Measurements from ENCODE around the gene PIGH.

GRCh38 chr14:67584978-67585377 lies 15.1 kb downstream of the PIGH start:
- no peak for TF ChIP-seq EHMT2 (IDR thresholded peaks at IDR 0.05; ENCODE audit: borderline replicate concordance, low read depth, low read length)
- no peak for TF ChIP-seq FIP1L1 (IDR thresholded peaks at IDR 0.05; ENCODE audit: borderline replicate concordance, insufficient read depth, low read depth, low read length)
- TF ChIP-seq CEBPB (IDR thresholded peaks at IDR 0.05; ENCODE audit: borderline replicate concordance, low read depth, low read length) = no peak
- TF ChIP-seq, protein P1, sequence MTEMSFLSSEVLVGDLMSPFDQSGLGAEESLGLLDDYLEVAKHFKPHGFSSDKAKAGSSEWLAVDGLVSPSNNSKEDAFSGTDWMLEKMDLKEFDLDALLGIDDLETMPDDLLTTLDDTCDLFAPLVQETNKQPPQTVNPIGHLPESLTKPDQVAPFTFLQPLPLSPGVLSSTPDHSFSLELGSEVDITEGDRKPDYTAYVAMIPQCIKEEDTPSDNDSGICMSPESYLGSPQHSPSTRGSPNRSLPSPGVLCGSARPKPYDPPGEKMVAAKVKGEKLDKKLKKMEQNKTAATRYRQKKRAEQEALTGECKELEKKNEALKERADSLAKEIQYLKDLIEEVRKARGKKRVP (CRISPR knock-in tag; IDR thresholded peaks at IDR 0.05) = no peak
- TF ChIP-seq CTCF (CRISPR knock-in tag; IDR thresholded peaks at IDR 0.05) = no peak
- no peak for TF ChIP-seq ARNTL (CRISPR knock-in tag; IDR thresholded peaks at IDR 0.05)
- no peak for TF ChIP-seq YEATS4 (CRISPR knock-in tag; IDR thresholded peaks at IDR 0.05; ENCODE audit: borderline replicate concordance)

Measured in HepG2 (cell line).